ENCODE data around the gene C1QTNF5. TPM values are rescaled to one million over a fixed set of nuclear protein-coding genes. Genes with fewer than 3 reads are reported as not detected.
"Not testable (repeated sequence)": the region's sequence is repeated elsewhere in the genome, so short reads cannot be mapped to it uniquely, and the experiment has no call there.

The C1QTNF5 gene, protein sequence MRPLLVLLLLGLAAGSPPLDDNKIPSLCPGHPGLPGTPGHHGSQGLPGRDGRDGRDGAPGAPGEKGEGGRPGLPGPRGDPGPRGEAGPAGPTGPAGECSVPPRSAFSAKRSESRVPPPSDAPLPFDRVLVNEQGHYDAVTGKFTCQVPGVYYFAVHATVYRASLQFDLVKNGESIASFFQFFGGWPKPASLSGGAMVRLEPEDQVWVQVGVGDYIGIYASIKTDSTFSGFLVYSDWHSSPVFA
- not detected for polyA plus RNA-seq (2012; ENCODE audit: missing spikeins)

GRCh38 chr11:119340335-119341221 lies at the start of gene C1QTNF5:
C1QTNF5 (minus strand) TSS chr11:119340883; CDS start chr11:119340397, 486 bp downstream.
- TF ChIP-seq POLR2A (IDR thresholded peaks at IDR 0.05; ENCODE audit: low read depth, low read length) (no peak), TAF1 (IDR thresholded peaks at IDR 0.05; ENCODE audit: borderline replicate concordance, low read depth, low read length) (no peak), POLR2AphosphoS5 (IDR thresholded peaks at IDR 0.05; ENCODE audit: low read depth, low read length) (no peak)
- DNase-seq (ENCODE audit: insufficient read length): no peak
- FAIRE-seq: no peak

- FAIRE-seq (peak; percentile 82), DNase-seq (ENCODE audit: insufficient read length) (no peak)
- no peak for TF ChIP-seq TAF1 (IDR thresholded peaks at IDR 0.05; ENCODE audit: borderline replicate concordance, low read depth, low read length)
- no peak for TF ChIP-seq POLR2AphosphoS5 (IDR thresholded peaks at IDR 0.05; ENCODE audit: low read depth, low read length)
These were observed 49.0 kb upstream of the C1QTNF5 start for GRCh38 chr11:119389611-119390254.

DNA sequence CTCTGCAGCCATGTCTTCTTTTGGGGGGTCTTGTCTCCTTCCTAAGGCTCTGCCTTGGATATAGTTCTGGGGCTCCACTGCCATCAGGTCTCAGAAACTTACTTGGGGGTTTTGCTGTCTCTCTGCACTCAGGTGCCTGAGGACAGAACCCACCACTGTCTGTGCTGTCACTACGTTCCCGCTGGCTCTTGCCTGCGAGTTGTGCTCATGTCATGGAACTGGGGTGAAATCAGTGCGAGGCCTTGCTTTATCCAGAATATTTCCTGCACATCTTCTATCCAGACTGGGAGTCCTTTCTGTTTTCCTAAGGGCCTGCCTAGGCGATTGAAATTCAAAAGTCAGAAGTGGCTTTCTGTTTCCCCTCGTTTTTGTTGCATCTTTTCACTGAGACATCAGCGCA lies 47.4 kb upstream of the C1QTNF5 start:
- no peak for TF ChIP-seq POLR2AphosphoS5 (IDR thresholded peaks at IDR 0.05; ENCODE audit: low read depth, low read length)
- no peak for TF ChIP-seq POLR2A (IDR thresholded peaks at IDR 0.05; ENCODE audit: low read depth, low read length)
- TF ChIP-seq TAF1 (IDR thresholded peaks at IDR 0.05; ENCODE audit: borderline replicate concordance, low read depth, low read length): no peak
- DNase-seq (ENCODE audit: insufficient read length) (no peak), FAIRE-seq (no peak)

- no peak for FAIRE-seq
- TF ChIP-seq TAF1 (IDR thresholded peaks at IDR 0.05; ENCODE audit: borderline replicate concordance, low read depth, low read length) (no peak), POLR2AphosphoS5 (IDR thresholded peaks at IDR 0.05; ENCODE audit: low read depth, low read length) (no peak), POLR2A (IDR thresholded peaks at IDR 0.05; ENCODE audit: low read depth, low read length) (no peak)
- no peak for DNase-seq (ENCODE audit: insufficient read length)
These were observed 43.6 kb upstream of the C1QTNF5 start for GRCh38 chr11:119384332-119384731.

DNA sequence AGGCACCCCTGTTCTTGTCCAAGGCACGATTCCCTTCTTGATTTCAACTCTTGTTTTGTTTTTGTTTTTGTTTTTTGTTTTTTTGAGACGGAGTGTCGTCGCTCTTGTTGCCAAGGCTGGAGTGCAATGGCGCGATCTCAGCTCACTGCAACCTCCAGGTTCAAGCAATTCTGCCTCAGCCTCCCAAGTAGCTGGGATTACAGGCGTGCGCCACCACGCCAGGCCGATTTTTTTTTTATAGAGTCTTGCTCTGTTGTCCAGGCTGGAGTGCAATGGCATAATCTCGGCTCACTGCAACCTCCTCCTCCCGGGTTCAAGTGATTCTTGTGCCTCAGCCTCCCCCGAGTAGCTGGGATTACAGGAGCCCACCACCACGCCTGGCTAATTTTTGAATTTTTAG lies 41.8 kb upstream of the C1QTNF5 start:
- not testable (repeated sequence) for DNase-seq (ENCODE audit: insufficient read length); FAIRE-seq

GRCh38 chr11:119382101-119382500 lies 41.4 kb upstream of the C1QTNF5 start:
- DNase-seq (ENCODE audit: insufficient read length) (no peak), FAIRE-seq (peak; percentile 38)
- TF ChIP-seq POLR2AphosphoS5 (IDR thresholded peaks at IDR 0.05; ENCODE audit: low read depth, low read length): no peak
- no peak for TF ChIP-seq TAF1 (IDR thresholded peaks at IDR 0.05; ENCODE audit: borderline replicate concordance, low read depth, low read length)
- TF ChIP-seq POLR2A (IDR thresholded peaks at IDR 0.05; ENCODE audit: low read depth, low read length): no peak

DNA sequence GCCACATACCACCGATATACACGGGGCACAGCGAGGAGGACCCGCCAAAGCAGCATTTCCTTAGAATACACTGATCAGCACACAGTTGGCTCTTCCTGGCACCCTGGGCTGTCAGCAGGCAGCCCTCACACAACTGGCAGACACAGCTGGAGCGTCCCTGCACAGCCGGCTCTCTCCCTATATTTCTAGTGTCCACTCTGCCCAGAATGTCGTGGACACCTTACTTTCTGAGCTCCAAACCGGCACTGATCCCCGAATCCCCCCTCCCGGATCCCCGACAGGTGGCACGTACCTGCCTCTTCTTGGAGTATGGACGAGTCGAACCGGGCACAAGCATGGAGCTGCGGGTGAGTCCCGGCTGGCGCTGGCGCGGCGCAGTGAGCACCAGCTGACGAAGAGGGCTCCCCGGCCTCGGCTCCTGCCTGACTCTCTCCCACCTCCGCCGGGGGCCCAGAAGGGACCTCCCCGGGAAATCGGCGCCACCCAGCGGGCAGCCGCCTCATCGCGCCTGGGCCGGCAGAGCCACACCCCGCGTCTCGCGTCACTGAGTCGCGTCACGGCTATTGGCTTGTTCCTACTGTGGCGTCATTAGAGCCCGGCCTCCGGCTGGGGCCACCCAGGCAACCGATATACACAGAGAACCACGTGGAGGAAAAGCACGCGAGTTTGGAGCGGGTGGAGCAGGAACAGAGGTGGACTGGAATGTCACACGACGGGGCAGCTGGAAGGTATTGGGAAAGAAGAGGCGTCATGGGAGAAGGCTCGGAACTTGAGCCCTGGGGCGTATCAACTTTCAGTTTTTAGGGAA lies 40.7 kb upstream of the C1QTNF5 start, which contains the start of gene USP2:
TSS of gene USP2 (minus strand) at position 510 of the 808 bp plus-strand sequence. CDS start 8,210 bp downstream, outside the sequence.
- DNase-seq (ENCODE audit: insufficient read length) (peak; percentile 84), FAIRE-seq (peak; percentile 100)
- TF ChIP-seq POLR2A (IDR thresholded peaks at IDR 0.05; ENCODE audit: low read depth, low read length): no peak
- TF ChIP-seq POLR2AphosphoS5 (IDR thresholded peaks at IDR 0.05; ENCODE audit: low read depth, low read length): no peak
- TF ChIP-seq TAF1 (IDR thresholded peaks at IDR 0.05; ENCODE audit: borderline replicate concordance, low read depth, low read length): no peak

- DNase-seq (ENCODE audit: insufficient read length) (no peak), FAIRE-seq (no peak)
These were observed 40.1 kb upstream of the C1QTNF5 start for GRCh38 chr11:119380827-119381180.

GRCh38 chr11:119380160-119380826 lies 39.6 kb upstream of the C1QTNF5 start:
- no peak for TF ChIP-seq TAF1 (IDR thresholded peaks at IDR 0.05; ENCODE audit: borderline replicate concordance, low read depth, low read length)
- no peak for TF ChIP-seq POLR2AphosphoS5 (IDR thresholded peaks at IDR 0.05; ENCODE audit: low read depth, low read length)
- no peak for TF ChIP-seq POLR2A (IDR thresholded peaks at IDR 0.05; ENCODE audit: low read depth, low read length)

More at GRCh38 chr11:119380827-119381180, 40.1 kb upstream of the C1QTNF5 start:
- TF ChIP-seq POLR2A (IDR thresholded peaks at IDR 0.05; ENCODE audit: low read depth, low read length): no peak
- TF ChIP-seq POLR2AphosphoS5 (IDR thresholded peaks at IDR 0.05; ENCODE audit: low read depth, low read length): no peak
- no peak for TF ChIP-seq TAF1 (IDR thresholded peaks at IDR 0.05; ENCODE audit: borderline replicate concordance, low read depth, low read length)

GRCh38 chr11:119378851-119379465 lies 38.3 kb upstream of the C1QTNF5 start:
- FAIRE-seq: no peak
- TF ChIP-seq POLR2AphosphoS5 (IDR thresholded peaks at IDR 0.05; ENCODE audit: low read depth, low read length) (no peak), TAF1 (IDR thresholded peaks at IDR 0.05; ENCODE audit: borderline replicate concordance, low read depth, low read length) (no peak), POLR2A (IDR thresholded peaks at IDR 0.05; ENCODE audit: low read depth, low read length) (no peak)
- no peak for DNase-seq (ENCODE audit: insufficient read length)

More at GRCh38 chr11:119380160-119380826, 39.6 kb upstream of the C1QTNF5 start:
- peak; percentile 30 for FAIRE-seq
- DNase-seq (ENCODE audit: insufficient read length): no peak
